GM19467 (cell line): ENCODE data around the gene NAA25.

Source experiments
- ATAC-seq: cut with Tn5 transposase; IDR thresholded peaks from one replicate; pipeline ENCODE4 v1.9.1; 2021; ENCODE audit warnings: mild to moderate bottlenecking, moderate library complexity; ENCODE audit not compliant: unreplicated experiment

The NAA25 gene

GRCh38 chr12:112108202-112109079 lies at the start of gene NAA25:
NAA25 (minus strand) TSS chr12:112108783; CDS start chr12:112108773, 10 bp downstream.
- ATAC-seq, result peak; percentile 56

DNA sequence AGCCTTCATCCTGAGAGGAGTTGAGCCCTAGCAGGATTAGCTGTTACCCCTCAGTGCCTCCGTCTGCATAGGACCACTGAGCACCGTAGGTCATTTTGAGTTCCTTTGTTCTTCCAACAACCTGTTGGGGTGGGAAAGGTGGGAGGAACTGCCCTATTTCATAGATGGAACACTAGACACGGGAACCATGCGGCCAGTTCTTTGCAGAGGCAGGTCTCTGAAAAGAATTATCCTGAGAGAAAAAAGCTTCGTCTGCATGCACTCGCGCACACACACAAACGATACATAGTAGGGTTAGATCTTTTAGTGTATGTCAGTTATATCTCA lies 45.3 kb upstream of the NAA25 start:
- ATAC-seq, result no peak

- ATAC-seq, result no peak
These were observed 44.8 kb upstream of the NAA25 start for GRCh38 chr12:112153181-112153892.

DNA sequence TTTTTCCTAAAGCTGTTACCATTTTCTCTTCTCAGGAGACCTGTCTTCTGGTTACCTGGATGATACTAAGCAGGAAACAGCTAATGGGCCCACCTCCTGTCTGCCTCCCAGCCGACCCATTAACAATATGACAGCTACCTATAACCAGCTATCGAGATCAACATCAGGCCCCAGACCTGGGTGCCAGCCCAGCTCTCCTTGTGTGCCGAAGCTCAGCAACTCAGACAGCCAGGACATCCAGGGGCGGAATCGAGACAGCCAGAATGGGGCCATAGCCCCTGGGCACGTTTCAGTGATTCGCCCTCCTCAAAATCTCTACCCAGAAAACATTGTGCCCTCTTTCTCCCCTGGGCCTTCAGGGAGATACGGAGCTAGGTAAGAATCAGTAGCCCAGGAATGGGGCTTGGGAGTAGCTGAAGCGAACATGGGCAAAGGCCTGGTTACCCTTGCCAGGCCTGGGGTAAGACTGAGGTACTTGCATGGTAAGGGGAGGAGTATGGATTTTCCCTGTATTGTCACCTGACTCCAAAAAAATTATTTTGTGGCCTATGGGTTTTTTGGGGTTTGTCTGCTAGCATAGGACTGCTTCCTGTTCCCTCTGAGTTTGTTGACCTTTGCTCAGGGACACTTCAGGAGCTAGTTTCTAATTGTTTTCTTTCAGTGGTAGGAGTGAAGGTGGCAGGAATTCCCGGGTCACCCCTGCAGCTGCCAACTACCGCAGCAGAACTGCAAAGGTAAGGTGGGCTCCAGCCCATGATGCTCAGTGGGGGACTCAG lies 43.4 kb upstream of the NAA25 start:
- ATAC-seq, result no peak

DNA sequence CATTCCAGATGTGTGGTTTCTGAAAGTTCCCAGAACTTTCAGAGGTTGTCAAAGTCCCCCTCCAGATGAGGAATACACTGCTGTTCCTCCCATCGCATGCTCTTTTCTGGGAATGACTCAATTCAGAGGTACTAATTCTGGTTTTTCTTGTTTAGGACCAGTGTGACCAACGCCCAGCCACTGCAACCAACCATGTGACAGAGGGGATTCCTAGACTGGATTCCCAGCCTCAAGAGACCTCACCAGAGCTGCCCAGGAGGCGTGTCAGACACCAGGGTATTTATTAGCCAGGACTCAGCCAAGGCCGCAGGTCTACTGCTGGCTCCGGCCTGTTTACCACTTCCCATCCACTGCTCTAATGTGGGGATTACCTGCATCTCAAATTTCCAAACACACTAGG lies 41.0 kb upstream of the NAA25 start:
- ATAC-seq, result no peak

DNA sequence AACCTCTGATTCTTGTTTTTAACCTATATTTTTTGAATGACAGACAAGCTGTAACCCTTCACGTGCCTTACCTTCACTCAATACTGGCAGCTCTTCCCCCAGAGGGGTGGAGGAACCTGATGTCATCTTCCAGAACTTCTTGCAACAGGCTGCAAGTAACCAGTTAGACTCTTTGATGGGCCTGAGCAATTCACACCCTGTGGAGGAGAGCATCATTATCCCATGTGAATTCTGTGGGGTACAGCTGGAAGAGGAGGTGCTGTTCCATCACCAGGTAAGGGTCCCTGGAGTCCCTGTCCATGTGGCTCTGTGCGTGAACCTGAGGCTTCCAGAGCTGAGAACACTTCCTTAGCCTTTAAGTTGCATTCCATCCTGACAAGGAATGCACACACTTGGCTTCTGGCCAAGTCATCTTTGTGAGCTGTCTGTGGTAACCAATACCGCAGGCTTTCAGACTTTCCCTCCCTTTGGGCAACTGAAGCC lies 39.5 kb upstream of the NAA25 start:
- no peak for ATAC-seq

GRCh38 chr12:112146123-112146522 lies 37.5 kb upstream of the NAA25 start:
- no peak for ATAC-seq

DNA sequence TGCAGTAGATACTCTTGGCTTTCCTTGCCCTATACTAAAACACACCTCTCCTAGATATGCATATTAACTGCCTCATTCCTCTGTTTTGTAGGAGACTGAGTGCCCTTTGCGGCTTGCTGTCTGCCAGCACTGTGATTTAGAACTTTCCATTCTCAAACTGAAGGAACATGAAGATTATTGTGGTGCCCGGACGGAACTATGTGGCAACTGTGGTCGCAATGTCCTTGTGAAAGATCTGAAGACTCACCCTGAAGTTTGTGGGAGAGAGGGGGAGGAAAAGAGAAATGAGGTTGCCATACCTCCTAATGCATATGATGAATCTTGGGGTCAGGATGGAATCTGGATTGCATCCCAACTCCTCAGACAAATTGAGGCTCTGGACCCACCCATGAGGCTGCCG lies 32.1 kb upstream of the NAA25 start:
- no peak for ATAC-seq

DNA sequence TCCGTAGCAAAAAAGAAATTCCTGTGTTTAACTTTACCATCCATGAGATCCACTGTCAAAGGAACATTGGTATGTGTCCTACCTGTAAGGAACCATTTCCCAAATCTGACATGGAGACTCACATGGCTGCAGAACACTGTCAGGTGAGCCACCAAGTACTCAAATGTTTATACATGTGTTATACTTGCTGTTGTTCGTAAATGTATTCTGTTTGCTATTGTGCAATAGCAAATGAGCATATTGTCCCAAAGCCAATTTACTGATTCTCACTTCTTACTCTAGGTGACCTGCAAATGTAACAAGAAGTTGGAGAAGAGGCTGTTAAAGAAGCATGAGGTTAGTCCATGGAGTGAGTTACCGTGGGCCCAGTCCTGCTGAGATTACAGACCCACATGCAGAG lies 26.1 kb upstream of the NAA25 start:
- no peak for ATAC-seq

GRCh38 chr12:112133418-112133817 lies 24.8 kb upstream of the NAA25 start:
- no peak for ATAC-seq

DNA sequence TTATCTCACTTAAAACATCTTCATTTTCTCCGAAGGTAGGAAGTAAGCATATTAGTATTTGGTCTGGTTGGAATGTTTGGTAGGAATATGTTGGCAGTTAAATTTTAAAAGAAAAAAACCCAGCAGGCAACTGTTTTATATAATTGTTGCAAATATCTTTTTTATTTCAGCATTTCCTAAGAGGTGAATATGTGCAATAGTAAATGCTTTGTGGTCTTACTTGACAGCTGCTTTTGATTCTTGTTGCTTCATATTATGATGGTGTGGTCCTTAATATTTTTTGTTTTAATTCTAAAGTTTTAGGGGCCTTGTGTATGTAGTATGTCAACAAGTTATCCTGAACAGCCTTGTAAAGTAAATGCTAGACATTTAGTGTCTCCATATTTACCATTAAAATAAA lies 23.1 kb upstream of the NAA25 start:
- no peak for ATAC-seq

DNA sequence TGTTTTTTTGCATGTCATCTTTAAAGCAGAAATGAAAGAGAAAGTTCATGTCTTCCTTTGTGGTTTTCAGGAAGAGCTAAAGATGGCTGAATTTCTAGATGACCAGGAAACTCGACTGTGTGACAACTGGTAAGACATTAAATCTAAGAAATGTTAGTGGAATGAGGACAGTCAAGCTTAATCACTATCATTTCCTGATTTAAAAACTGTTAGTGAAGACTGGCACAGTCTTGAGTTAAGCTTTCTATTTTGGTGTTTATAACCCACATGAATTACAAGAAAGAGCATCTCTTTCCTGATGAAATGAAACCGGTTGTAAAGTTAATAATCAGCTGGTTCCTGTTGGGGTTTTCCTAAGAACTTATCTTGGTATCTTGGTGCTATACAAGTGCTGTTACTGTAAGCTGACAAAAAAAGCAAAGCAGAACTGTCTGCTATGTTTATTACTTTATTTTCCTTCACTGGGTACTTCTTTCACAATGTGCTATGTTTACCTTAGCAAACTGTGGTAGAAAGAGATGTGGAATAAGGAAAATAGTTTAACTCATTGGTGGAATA lies 21.9 kb upstream of the NAA25 start:
- ATAC-seq, result peak; percentile 47

GRCh38 chr12:112126911-112127310 lies 18.3 kb upstream of the NAA25 start:
- no peak for ATAC-seq

DNA sequence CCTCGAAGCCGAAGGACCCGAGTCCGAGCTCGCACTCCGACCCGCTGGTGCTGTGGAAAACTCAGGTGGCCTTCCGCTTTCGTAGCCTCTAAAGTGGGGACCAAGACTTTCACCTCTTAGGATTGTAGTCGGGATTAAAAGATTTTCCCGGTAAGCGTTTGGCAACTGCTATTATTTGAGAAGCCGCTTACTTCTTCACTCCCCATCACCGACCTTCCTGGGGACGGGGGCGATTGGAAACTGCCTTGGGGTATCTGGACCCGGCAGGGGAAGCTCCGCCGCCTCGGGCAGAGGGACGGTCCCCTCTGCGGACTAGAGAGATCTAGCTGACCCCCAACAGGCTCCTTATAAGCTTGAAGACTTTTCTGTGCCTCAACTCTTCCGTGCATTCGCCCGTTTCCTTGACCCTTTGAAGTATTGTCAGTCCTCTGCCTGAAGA lies 17.4 kb upstream of the NAA25 start:
- ATAC-seq, result no peak

DNA sequence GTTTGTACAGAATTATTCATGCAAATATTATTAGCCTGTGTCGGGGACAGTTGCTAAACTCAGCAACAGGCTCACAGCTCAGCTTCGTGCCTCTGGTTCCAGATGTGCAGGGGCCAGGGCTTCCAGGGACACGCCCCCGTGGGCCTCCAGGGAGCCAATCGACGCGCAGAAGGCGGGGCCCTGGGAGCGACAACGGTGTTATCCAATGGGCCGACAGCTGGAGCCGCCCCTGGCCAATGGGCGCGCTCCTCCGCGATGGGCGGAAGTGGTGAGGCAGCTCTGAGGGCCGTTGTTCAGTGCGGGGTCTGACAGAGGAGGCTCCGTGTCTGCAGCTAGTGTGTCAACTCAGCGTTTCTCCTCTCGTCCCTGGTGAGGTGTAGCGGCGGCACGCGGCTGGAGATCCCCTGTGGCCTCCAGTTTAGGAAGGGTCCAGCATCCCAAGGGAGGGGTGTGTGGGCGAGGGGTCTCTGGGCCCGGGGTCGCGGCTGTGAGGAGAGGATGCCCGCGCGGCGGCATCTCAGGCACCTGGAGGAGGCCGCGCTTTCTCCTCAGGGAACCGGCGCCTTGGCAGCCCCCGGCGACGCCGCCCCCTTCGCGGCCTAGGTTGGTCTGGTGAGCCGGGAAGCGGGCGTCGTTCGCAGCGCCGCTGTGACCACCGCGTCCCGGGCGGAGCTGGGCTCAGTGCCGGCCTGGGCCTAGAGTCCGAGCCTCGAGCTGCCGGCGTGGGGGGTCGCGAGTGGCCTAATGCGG lies 16.8 kb upstream of the NAA25 start, which contains the start of gene TRAFD1:
Gene TRAFD1 (plus strand): TSS at position 311 of the 750 bp plus-strand sequence. CDS start 4,963 bp downstream, outside the sequence.
- peak; percentile 92 for ATAC-seq

DNA sequence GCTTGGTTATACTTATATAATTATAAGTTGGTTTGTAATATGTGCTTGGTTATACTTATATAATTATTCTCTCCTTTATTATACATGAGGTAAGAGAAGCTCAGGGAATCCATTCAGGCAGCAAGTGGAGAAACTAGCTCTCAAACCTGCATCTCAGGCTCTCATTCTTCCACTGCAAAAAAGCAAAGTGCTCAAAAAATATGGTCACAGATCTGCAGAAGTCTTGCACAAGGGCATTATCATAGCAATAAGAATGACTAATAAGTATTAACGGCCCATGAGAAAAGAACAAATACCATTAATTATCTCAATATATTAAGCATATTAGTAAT lies 16.3 kb upstream of the NAA25 start:
- no peak for ATAC-seq

DNA sequence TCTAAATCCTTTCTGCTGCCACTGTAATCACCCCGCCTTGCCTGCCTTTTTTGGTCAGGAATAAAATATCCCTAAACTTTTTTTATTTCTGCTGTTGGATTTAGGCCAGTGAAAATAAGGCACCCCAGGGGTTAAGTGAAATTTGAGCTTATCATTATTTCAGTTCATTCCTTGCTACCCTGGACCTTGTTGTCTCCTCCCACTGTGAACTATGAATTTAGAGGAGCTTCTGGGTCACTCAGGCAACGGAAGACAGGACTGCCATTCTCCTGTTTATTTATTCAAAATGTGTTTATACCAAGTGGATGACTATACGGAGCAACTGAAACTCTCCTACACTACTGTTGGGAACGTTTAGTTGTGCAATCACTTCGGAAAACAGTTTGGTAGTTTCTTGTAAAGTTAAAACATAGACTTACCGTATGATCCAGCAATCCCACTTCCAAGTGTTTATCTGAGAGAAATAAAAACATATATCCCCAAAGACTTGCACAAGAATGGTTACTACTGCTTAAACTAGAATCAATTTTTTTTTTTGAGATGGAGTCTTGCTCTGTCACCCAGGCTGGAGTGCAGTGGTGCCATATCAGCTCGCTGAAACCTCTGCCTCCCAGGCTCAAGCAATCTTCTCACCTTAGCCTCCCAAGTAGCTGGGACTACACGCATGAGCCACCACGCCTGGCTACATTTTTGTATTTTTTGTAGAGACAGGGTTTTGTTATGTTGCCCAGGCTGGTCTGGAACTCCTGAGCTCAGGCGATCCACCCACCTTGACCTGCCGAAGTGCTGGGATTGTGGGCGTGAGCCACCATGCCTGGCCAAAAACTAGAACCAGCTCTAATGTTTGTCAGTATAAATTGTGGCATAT lies 14.5 kb upstream of the NAA25 start:
- no peak for ATAC-seq

GRCh38 chr12:112121780-112122565 lies 13.4 kb upstream of the NAA25 start:
- no peak for ATAC-seq

- ATAC-seq, result no peak
These were observed 9.1 kb upstream of the NAA25 start for GRCh38 chr12:112117685-112118084.
